ENCODE measurements around the gene RIN1.

RIN1 gene

GRCh38 chr11:66291706-66292542, 44.3 kb downstream of the RIN1 start, which contains the start of gene TMEM151A:
TMEM151A (plus strand) TSS chr11:66291894; CDS start chr11:66292014, 120 bp downstream.
- H3K27ac ChIP-seq, result no peak within 1 kb of the TSS
- no peak for DNase-seq (ENCODE audit: low spot score)
- ChIA-PET CTCF (interaction anchor here (0.6 kb wide), 1 partner anchor 32 kb away, joined by 3 read pairs; no protein-coding TSS in a partner anchor), POLR2A (ENCODE audit: low non-redundant PET) (interaction anchor here (0.5 to 0.6 kb wide), 3 partner anchors 236 to 1209 kb away, joined by 3 to 6 read pairs (median 5); no protein-coding TSS in a partner anchor)
- TF ChIP-seq CTCF (conservative IDR thresholded peaks at IDR 0.05; ENCODE audit: low read depth), result no peak

GRCh38 chr11:66291303-66291705, 44.9 kb downstream of the RIN1 start:
- CTCF ChIA-PET, result interaction anchor here (0.6 to 1.0 kb wide), 2 partner anchors 9 to 32 kb away, joined by 3 to 5 read pairs; no protein-coding TSS in a partner anchor
- no peak for TF ChIP-seq CTCF (conservative IDR thresholded peaks at IDR 0.05; ENCODE audit: low read depth)
- H3K27ac ChIP-seq, result no peak overlapping the region

GRCh38 chr11:66290330-66290621, 46.0 kb downstream of the RIN1 start:
- POLR2A ChIA-PET (ENCODE audit: low non-redundant PET), result no interaction called here
- CTCF ChIA-PET, result interaction anchor here (1.0 kb wide), 1 partner anchor 99 kb away, joined by 5 read pairs; no protein-coding TSS in a partner anchor
- no peak for TF ChIP-seq CTCF (conservative IDR thresholded peaks at IDR 0.05; ENCODE audit: low read depth)
- no peak for DNase-seq (ENCODE audit: low spot score)
- peak overlapping the region; percentile 90 for H3K27ac ChIP-seq

More at GRCh38 chr11:66291303-66291705, 44.9 kb downstream of the RIN1 start:
- DNase-seq (ENCODE audit: low spot score), result no peak
- POLR2A ChIA-PET (ENCODE audit: low non-redundant PET), result interaction anchor here (0.5 to 0.6 kb wide), 3 partner anchors 236 to 1210 kb away, joined by 3 to 6 read pairs (median 5); no protein-coding TSS in a partner anchor

GRCh38 chr11:66289548-66290329, 46.5 kb downstream of the RIN1 start:
- no peak for DNase-seq (ENCODE audit: low spot score)
- POLR2A ChIA-PET (ENCODE audit: low non-redundant PET), result interaction anchor here (0.6 to 1.0 kb wide), 3 partner anchors 23 to 87 kb away, joined by 3 read pairs; no protein-coding TSS in a partner anchor
- CTCF ChIA-PET, result interaction anchor here (1.0 kb wide), 1 partner anchor 99 kb away, joined by 5 read pairs; no protein-coding TSS in a partner anchor
- TF ChIP-seq CTCF (conservative IDR thresholded peaks at IDR 0.05; ENCODE audit: low read depth), result no peak
- peak overlapping the region; percentile 90 for H3K27ac ChIP-seq

GRCh38 chr11:66288671-66289547, 47.3 kb downstream of the RIN1 start, which contains the start of gene YIF1A:
YIF1A (minus strand) TSS chr11:66289143; CDS start chr11:66288985, 158 bp downstream.
- ChIA-PET POLR2A (ENCODE audit: low non-redundant PET) (interaction anchor here (0.6 to 1.0 kb wide), 5 partner anchors 17 to 1160 kb away, joined by 3 read pairs; no protein-coding TSS in a partner anchor), CTCF (interaction anchor here (0.6 kb wide), 1 partner anchor 819 kb away, joined by 3 read pairs; no protein-coding TSS in a partner anchor)
- peak within 1 kb of the TSS; percentile 90 for H3K27ac ChIP-seq
- TF ChIP-seq CTCF (conservative IDR thresholded peaks at IDR 0.05; ENCODE audit: low read depth), result no peak
- DNase-seq (ENCODE audit: low spot score), result peak; percentile 100

All from RWPE1 (cell line).